Activated T-cell treated with anti-CD3 and anti-CD28 coated beads, Interleukin-2, amount 50 U/mL, for 4 hours (primary cell): Measurements from ENCODE around the gene NOP14. TPM values are rescaled to one million over a fixed set of nuclear protein-coding genes. Genes with fewer than 3 reads are reported as not detected.

Experiments used
- ATAC-seq, 2 donors: fragments of 200-7000 bp; cut with Tn5 transposase; one replicate each; pipeline ENCODE4 v1.10.0; 2021
- DNase-seq: peaks from one replicate; pipeline ENCODE4 v3.0.0-alpha.2; 2020
- H3K27me3 Mint-ChIP-seq: one replicate; pipeline ENCODE4 v1.8.0; 2021; ENCODE audit warnings: low read depth, mixed read lengths
- H3K36me3 Mint-ChIP-seq: one replicate; pipeline ENCODE4 v1.8.0; 2022; ENCODE audit warnings: mixed read lengths; ENCODE audit not compliant: insufficient read depth
- H3K4me1 Mint-ChIP-seq: one replicate; pipeline ENCODE4 v1.8.0; 2021; ENCODE audit warnings: low read depth, mixed read lengths
- H3K4me3 Mint-ChIP-seq: one replicate; pipeline ENCODE4 v1.8.0; 2021; ENCODE audit warnings: mild to moderate bottlenecking, moderate library complexity, mixed read lengths
- H3K9me3 Mint-ChIP-seq: one replicate; pipeline ENCODE4 v1.8.0; 2021; ENCODE audit warnings: mixed read lengths
- total RNA-seq, 3 donors: library from RNA; stranded (reverse); gene quantifications; one replicate each; pipeline ENCODE4 v1.2.1, GENCODE V29; 2021

NOP14 gene
- total RNA-seq, 3 donors from 2014 or later: 165 to 187 (median 179) TPM

- H3K27me3 Mint-ChIP-seq: no peaks in the 10 kb centered on the region
- H3K4me1 Mint-ChIP-seq: peaks cover 18% of the 10 kb centered on the region
- H3K9me3 Mint-ChIP-seq: no peaks in the 10 kb centered on the region
- no peak for DNase-seq
- ATAC-seq: no peak
- no peak overlapping the region for H3K4me3 Mint-ChIP-seq
- H3K36me3 Mint-ChIP-seq: peaks cover 39% of the 10 kb centered on the region
Measured at GRCh38 chr4:2910409-2910808, 52.8 kb downstream of the NOP14 start.

GRCh38 chr4:2909583-2909982, 53.6 kb downstream of the NOP14 start:
- DNase-seq: no peak
- Mint-ChIP-seq H3K36me3 (peaks cover 35% of the 10 kb centered on the region), H3K27me3 (no peaks in the 10 kb centered on the region)

GRCh38 chr4:2908686-2909085, 54.5 kb downstream of the NOP14 start:
- ATAC-seq (no peak), DNase-seq (no peak)
- Mint-ChIP-seq H3K27me3 (no peaks in the 10 kb centered on the region), H3K4me1 (peaks cover 22% of the 10 kb centered on the region), H3K9me3 (no peaks in the 10 kb centered on the region), H3K36me3 (peaks cover 36% of the 10 kb centered on the region), H3K4me3 (no peak overlapping the region)

More at GRCh38 chr4:2909583-2909982, 53.6 kb downstream of the NOP14 start:
- Mint-ChIP-seq H3K4me1 (peaks cover 18% of the 10 kb centered on the region), H3K9me3 (no peaks in the 10 kb centered on the region), H3K4me3 (no peak overlapping the region)
- no peak for ATAC-seq

GRCh38 chr4:2907706-2908293, 55.4 kb downstream of the NOP14 start:
- Mint-ChIP-seq H3K4me3 (no peak overlapping the region), H3K36me3 (peaks cover 38% of the 10 kb centered on the region), H3K9me3 (no peaks in the 10 kb centered on the region), H3K27me3 (no peaks in the 10 kb centered on the region), H3K4me1 (peaks cover 22% of the 10 kb centered on the region)
- ATAC-seq: no peak
- no peak for DNase-seq

- DNase-seq (no peak), ATAC-seq (no peak)
- H3K36me3 Mint-ChIP-seq: peaks cover 39% of the 10 kb centered on the region
- no peaks in the 10 kb centered on the region for H3K9me3 Mint-ChIP-seq
- H3K27me3 Mint-ChIP-seq: no peaks in the 10 kb centered on the region
- no peak overlapping the region for H3K4me3 Mint-ChIP-seq
- peaks cover 22% of the 10 kb centered on the region for H3K4me1 Mint-ChIP-seq
Measured at GRCh38 chr4:2907226-2907625, 56.0 kb downstream of the NOP14 start.

GRCh38 chr4:2906218-2906617, 57.0 kb downstream of the NOP14 start:
- no peaks in the 10 kb centered on the region for H3K9me3 Mint-ChIP-seq
- H3K4me3 Mint-ChIP-seq: no peak overlapping the region
- peaks cover 42% of the 10 kb centered on the region for H3K36me3 Mint-ChIP-seq
- DNase-seq (no peak), ATAC-seq (no peak)
- H3K27me3 Mint-ChIP-seq: no peaks in the 10 kb centered on the region
- peaks cover 22% of the 10 kb centered on the region for H3K4me1 Mint-ChIP-seq

GRCh38 chr4:2905544-2905943, 57.7 kb downstream of the NOP14 start:
- Mint-ChIP-seq H3K36me3 (peaks cover 44% of the 10 kb centered on the region), H3K27me3 (no peaks in the 10 kb centered on the region), H3K9me3 (no peaks in the 10 kb centered on the region), H3K4me3 (no peak overlapping the region), H3K4me1 (peaks cover 22% of the 10 kb centered on the region)
- DNase-seq (no peak), ATAC-seq (no peak)

- DNase-seq (no peak), ATAC-seq (no peak)
- H3K27me3 Mint-ChIP-seq: no peaks in the 10 kb centered on the region
- H3K9me3 Mint-ChIP-seq: no peaks in the 10 kb centered on the region
- peaks cover 15% of the 10 kb centered on the region for H3K4me1 Mint-ChIP-seq
- H3K4me3 Mint-ChIP-seq: no peak overlapping the region
- peaks cover 50% of the 10 kb centered on the region for H3K36me3 Mint-ChIP-seq
Measured at GRCh38 chr4:2902126-2902525, 61.1 kb downstream of the NOP14 start.

- Mint-ChIP-seq H3K4me3 (no peak overlapping the region), H3K9me3 (no peaks in the 10 kb centered on the region), H3K27me3 (no peaks in the 10 kb centered on the region), H3K36me3 (peaks cover 52% of the 10 kb centered on the region), H3K4me1 (peaks cover 7% of the 10 kb centered on the region)
- DNase-seq: no peak
- no peak for ATAC-seq
Measured at GRCh38 chr4:2901186-2901585, 62.0 kb downstream of the NOP14 start.

GRCh38 chr4:2900741-2901140, 62.5 kb downstream of the NOP14 start:
- Mint-ChIP-seq H3K9me3 (no peaks in the 10 kb centered on the region), H3K36me3 (peaks cover 52% of the 10 kb centered on the region), H3K4me3 (no peak overlapping the region), H3K27me3 (no peaks in the 10 kb centered on the region), H3K4me1 (peaks cover 4% of the 10 kb centered on the region)
- DNase-seq (no peak), ATAC-seq (no peak)

GRCh38 chr4:2898001-2898400, 65.2 kb downstream of the NOP14 start:
- Mint-ChIP-seq H3K4me3 (no peak overlapping the region), H3K9me3 (no peaks in the 10 kb centered on the region), H3K27me3 (no peaks in the 10 kb centered on the region), H3K36me3 (peaks cover 45% of the 10 kb centered on the region), H3K4me1 (no peaks in the 10 kb centered on the region)
- ATAC-seq (no peak), DNase-seq (no peak)

GRCh38 chr4:2893772-2894171, 69.4 kb downstream of the NOP14 start:
- DNase-seq: no peak
- no peak overlapping the region for H3K4me3 Mint-ChIP-seq
- no peak for ATAC-seq
- no peaks in the 10 kb centered on the region for H3K9me3 Mint-ChIP-seq
- peaks cover 25% of the 10 kb centered on the region for H3K36me3 Mint-ChIP-seq
- peaks cover 3% of the 10 kb centered on the region for H3K4me1 Mint-ChIP-seq
- H3K27me3 Mint-ChIP-seq: no peaks in the 10 kb centered on the region

- ATAC-seq: no peak
- H3K9me3 Mint-ChIP-seq: no peaks in the 10 kb centered on the region
- H3K4me1 Mint-ChIP-seq: peaks cover 3% of the 10 kb centered on the region
- DNase-seq: no peak
- H3K4me3 Mint-ChIP-seq: no peak overlapping the region
- no peaks in the 10 kb centered on the region for H3K27me3 Mint-ChIP-seq
- peaks cover 27% of the 10 kb centered on the region for H3K36me3 Mint-ChIP-seq
Measured at GRCh38 chr4:2891294-2891693, 71.9 kb downstream of the NOP14 start.

- no peak for ATAC-seq
- Mint-ChIP-seq H3K36me3 (peaks cover 33% of the 10 kb centered on the region), H3K9me3 (no peaks in the 10 kb centered on the region), H3K4me1 (peaks cover 3% of the 10 kb centered on the region), H3K4me3 (no peak overlapping the region), H3K27me3 (no peaks in the 10 kb centered on the region)
- no peak for DNase-seq
Measured at GRCh38 chr4:2888886-2889285, 74.3 kb downstream of the NOP14 start.
